CMK (cell line): ENCODE measurements around the gene TDRD15.
A peak's percentile ranks its signal among the peaks of the same experiment; 100 is the strongest.
"Not testable (repeated sequence)": the region's sequence is repeated elsewhere in the genome, so short reads cannot be mapped to it uniquely, and the experiment has no call there.

Source experiments
- DNase-seq: peaks from one replicate; pipeline ENCODE4 v3.0.0-alpha.2; 2010; ENCODE audit warnings: low read depth

The TDRD15 gene

DNA sequence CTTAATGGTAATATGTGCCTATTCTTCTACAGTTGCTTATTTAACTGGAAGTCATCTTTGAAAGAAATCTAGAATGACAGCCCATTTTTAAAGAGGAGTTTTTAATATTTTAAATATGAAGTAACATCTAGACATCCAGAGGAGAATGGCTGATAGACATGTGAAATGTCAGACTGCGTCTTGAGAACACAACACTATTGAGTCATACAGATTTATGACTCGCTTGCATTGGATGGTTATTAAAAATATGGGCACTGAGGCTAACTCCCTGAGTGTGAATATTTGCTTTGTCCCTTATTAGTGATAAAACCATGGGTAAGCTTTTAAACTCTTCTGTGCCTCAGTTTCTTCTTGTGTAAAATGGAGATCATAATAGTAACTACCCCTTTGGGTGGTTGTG is 22.9 kb downstream of the TDRD15 start:
- DNase-seq: no peak

DNA sequence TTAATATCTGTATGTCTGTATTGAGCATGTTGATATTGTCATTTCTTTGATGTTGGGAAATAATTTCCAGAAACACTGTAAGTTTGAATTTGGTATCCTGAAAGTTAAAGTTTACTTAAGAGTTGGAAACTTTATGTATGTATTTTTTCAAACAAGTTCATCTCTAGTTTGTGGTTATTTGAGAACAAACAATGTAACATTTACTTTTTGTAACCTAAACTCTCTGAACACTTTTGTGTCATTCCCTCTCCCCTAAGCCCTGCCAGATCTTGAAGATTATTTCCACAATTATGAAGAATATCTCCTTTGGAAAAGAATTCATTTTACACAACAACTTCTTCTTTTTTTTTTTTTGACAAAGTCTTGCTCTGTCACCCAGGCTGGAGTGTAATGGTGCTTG is 24.9 kb downstream of the TDRD15 start:
- DNase-seq: no peak

GRCh38 chr2:21151234-21151633 is 27.5 kb downstream of the TDRD15 start:
- DNase-seq: not testable (repeated sequence)

DNA sequence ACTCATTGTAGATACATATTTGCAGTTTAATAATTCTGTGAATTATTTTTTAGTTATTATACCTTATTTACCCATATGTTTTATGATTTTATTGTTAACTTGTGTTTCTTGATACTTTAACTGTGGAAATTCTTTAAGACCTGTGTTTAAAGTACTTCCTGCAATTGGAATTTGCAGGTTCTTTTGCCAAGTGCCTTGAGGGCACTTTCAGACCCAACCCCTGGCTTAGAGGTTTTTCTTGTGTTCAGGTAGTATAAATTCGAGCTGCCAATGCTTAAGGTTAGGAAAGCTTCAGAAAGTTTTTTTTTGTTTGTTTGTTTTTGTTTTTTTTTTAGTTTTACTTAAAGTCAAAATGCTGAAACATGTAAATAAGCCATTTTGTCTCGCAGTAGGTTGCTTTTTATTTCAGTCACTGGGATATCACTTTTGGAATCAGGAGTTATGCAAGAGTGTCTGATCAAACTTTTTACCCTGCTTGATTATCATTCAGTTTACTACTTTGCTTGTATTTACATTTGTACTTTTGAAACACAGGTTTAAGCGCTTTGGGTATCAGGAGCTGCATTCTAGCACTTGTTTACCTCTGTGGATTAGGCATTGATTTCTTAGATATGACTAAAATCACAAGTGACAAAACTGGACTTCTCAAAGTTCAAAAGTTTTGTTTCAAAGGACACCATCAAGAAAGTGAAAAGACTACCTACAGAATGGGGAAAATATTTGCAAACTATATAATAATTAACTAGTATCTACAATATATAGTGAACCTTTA is 31.8 kb downstream of the TDRD15 start:
- DNase-seq: no peak

GRCh38 chr2:21161122-21161521 is 37.4 kb downstream of the TDRD15 start:
- no peak for DNase-seq

- no peak for DNase-seq
Measured at GRCh38 chr2:21161832-21162614, 38.3 kb downstream of the TDRD15 start.

DNA sequence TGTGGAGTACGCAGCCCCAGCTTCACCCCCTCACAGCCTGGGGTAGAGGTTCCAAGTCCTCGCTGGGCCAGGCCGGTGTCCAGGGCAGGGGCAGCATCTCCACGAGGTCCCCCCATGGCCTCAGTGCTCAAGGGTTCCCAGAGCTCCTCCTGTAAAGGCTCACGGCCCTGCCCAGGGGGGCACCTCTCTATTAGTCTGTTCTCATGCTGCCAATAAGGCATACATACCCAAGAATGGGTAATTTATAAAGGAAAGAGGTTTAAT is 38.8 kb downstream of the TDRD15 start:
- no peak for DNase-seq

- no peak for DNase-seq
Measured at GRCh38 chr2:21163213-21163612, 39.4 kb downstream of the TDRD15 start.

DNA sequence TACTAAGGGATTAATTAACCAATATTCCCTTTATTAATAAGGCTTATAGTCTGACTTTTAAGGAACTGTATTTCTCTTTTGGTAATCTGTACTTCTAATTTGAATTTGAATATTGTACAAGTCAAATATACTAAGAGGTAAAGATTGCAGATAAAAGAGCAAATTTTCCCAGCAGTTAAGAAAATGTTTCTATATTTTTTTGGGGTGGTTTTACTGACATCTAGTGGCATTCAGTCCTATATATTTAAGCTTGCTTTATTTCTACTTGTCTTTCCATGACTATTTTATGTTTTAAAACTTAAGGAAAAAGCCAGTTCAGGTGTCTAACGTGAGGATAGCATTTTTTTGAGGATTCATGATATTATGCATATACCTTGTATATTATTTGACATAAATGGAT is 41.6 kb downstream of the TDRD15 start:
- DNase-seq: no peak

DNA sequence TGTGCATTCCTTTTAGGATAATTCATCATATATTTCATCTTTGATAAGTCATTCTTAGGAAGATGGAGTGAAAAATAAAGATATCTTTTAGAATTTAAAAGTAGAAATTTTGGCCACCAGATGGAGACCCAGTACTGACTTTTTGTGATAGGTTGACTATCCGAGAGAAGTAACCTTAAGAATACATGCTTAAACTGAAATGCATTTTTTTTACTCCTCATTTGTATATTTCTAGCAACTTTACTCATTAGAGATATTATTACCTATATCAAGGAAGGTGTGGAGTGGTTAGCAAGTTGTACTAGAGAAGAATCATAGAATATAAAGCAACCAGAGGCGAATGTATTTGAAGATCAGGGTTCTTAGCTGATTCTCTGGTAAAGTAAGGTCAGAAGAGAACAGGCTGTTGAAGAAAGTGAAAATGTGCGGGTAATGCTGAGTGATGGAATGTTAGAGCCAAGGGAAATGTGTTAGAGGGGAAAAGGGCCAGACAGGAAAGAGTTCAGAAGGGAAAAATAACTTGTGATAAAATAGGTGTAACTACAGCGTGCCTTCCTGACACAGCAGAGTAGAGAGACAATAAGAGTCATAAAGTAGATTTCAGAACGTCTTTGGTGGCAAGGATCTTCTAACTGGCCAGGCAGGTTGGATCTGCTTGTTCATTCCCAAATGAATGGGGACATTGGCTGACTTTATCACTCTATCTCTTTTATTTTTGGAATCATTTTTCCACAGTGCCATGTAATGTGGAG is 52.3 kb downstream of the TDRD15 start:
- DNase-seq: peak; percentile 4

GRCh38 chr2:21181957-21182356 is 58.2 kb downstream of the TDRD15 start:
- DNase-seq: no peak

- DNase-seq: no peak
Measured at GRCh38 chr2:21183306-21183705, 59.5 kb downstream of the TDRD15 start.

GRCh38 chr2:21183726-21184125 is 60.0 kb downstream of the TDRD15 start:
- no peak for DNase-seq

DNA sequence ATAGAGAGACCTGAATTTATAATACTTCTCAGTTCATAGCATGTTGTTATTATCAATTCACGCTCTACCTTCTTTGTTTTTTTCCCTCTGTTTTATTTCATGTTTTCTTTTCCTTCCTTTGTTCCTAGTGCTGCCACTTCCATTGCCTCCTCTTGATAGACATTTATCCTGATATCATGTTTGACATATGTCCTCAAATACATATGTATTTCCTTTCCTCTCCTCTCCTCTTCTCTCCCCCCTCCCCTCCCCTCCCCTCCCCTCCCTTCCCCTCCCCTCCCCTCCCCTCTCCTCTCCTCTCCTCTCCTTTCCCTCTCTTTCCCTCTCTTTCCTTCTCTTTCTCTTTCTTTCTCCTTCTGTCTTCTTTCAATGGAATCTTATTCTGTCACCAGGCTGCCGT is 67.8 kb downstream of the TDRD15 start:
- DNase-seq: no peak
